Transverse colon (tissue), 4 donors: Measurements from ENCODE around the gene SLC6A4. TPM values are rescaled to one million over a fixed set of nuclear protein-coding genes. Genes with fewer than 3 reads are reported as not detected.

Experiments
- DNase-seq: peaks from one replicate; pipeline ENCODE4 v3.0.0-alpha.2; 2019
- H3K27ac ChIP-seq, 4 donors: fragments of 200-600 bp; sonication (generic); 2 replicates each; pipeline ENCODE4 v1.5.1; 2016 to 2018; ENCODE audit warnings: inconsistent platforms in 4 of 4
- H3K27me3 ChIP-seq: fragments of 200-600 bp; sonication (generic); 2 replicates; pipeline ENCODE4 v1.5.1; 2017; ENCODE audit warnings: inconsistent platforms
- H3K36me3 ChIP-seq, 4 donors: fragments of 200-600 bp; sonication (generic); 2 replicates each; pipeline ENCODE4 v1.5.1; 2017 to 2019; ENCODE audit warnings: inconsistent platforms in 4 of 4
- H3K4me1 ChIP-seq, 4 donors: fragments of 200-600 bp; sonication (generic); 2 replicates each; pipeline ENCODE4 v1.5.1; 2017 to 2020; ENCODE audit warnings: inconsistent platforms in 4 of 4
- H3K4me3 ChIP-seq, 4 donors: fragments of 200-600 bp; sonication (generic); 1 replicate in 1 of 4; 2 replicates in 3 of 4; pipeline versions ENCODE4 v1.5.1 to v1.6.1; 2017 to 2019; ENCODE audit warnings: inconsistent platforms in 4 of 4
- H3K9me3 ChIP-seq, 2 donors: fragments of 200-600 bp; sonication (generic); 2 replicates each; pipeline ENCODE4 v1.5.1; 2017 to 2019; ENCODE audit warnings: inconsistent platforms in 2 of 2
- EP300 ChIP-seq: sonication (generic); formaldehyde crosslinking; IDR thresholded peaks from one replicate; pipeline ENCODE4 v1.6.1; 2017; ENCODE audit warnings: antibody characterized with exemption, low read depth
- POLR2A ChIP-seq: fragments of 450-650 bp; IDR thresholded peaks from one replicate; pipeline ENCODE4 v1.6.1; 2016; ENCODE audit warnings: antibody characterized with exemption, mild to moderate bottlenecking, moderate library complexity
- POLR2AphosphoS5 ChIP-seq, 3 donors: sonication (generic); formaldehyde crosslinking; IDR thresholded peaks; one replicate each; pipeline ENCODE4 v1.6.1; 2016; ENCODE audit warnings: antibody characterized with exemption in 3 of 3
- WGBS, 2 donors: methylation state at CpG; one replicate each; pipeline ENCODE4 v1.1.5; 2018; ENCODE audit warnings: low coverage in 1 of 2; 5-methylcytosine and 5-hydroxymethylcytosine counted together
- in situ Hi-C, 4 donors: fragments of 200-750 bp; cut with MboI; loops; one replicate each; pipeline versions ENCODE4 v1.15.0 to v1.15.1; 2017; ENCODE audit warnings: low sequenced_read_pairs in 3 of 4, low pct_ligation_motif_present in 1 of 4, low pct_unique_long_range_greater_than_20kb in 1 of 4
- intact Hi-C: fragments of 100-400 bp; cut with DNase I; formaldehyde crosslinking; loops from one replicate; pipeline ENCODE4 v1.15.1; 2023; ENCODE audit warnings: low total_unique reads
- total RNA-seq, 4 donors: library from RNA; depleted of rRNA; stranded (reverse); fragments of >200 nt; gene quantifications; one replicate each; pipeline ENCODE4 v1.1.0, GENCODE V29; 2016
- TF ChIP-seq, protein P1 (sequence below), 5 experiments: fragments of 200-600 bp in 3 of 5; fragments of 450-650 bp in 2 of 5; sonication (generic) in 3 of 5; IDR thresholded peaks; 1 replicate in 2 of 5; 2 replicates in 3 of 5; pipeline ENCODE4 v1.5.1; 2016 to 2017; ENCODE audit warnings: antibody characterized with exemption in 5 of 5, inconsistent platforms in 3 of 5, mild to moderate bottlenecking in 2 of 5, moderate library complexity in 1 of 5

The SLC6A4 gene
- total RNA-seq, 4 donors from 2014 or later: 0.16 to 4.8 TPM; not detected in 2

- H3K9me3 ChIP-seq: no peaks in the 10 kb centered on the region
- peaks cover 0 to 16% (median 5%) of the 10 kb centered on the region in 4 donors for H3K36me3 ChIP-seq
- no peaks in the 10 kb centered on the region for H3K27me3 ChIP-seq
- DNase-seq: no peak
- peaks cover 0 to 28% (median 4%) of the 10 kb centered on the region in 4 donors for H3K4me1 ChIP-seq
- no peak overlapping the region for H3K27ac ChIP-seq
- intact Hi-C loops: no loop called here
- in situ Hi-C loops: no loop called here
- no peak overlapping the region for H3K4me3 ChIP-seq
- 100% methylated on average over 1 of the region's 1 CpG for WGBS, 2 donors
- TF ChIP-seq POLR2A: no peak
- TF ChIP-seq POLR2AphosphoS5 (IDR thresholded peaks at IDR 0.05): no peak
- no peak for TF ChIP-seq EP300
- TF ChIP-seq, protein P1, sequence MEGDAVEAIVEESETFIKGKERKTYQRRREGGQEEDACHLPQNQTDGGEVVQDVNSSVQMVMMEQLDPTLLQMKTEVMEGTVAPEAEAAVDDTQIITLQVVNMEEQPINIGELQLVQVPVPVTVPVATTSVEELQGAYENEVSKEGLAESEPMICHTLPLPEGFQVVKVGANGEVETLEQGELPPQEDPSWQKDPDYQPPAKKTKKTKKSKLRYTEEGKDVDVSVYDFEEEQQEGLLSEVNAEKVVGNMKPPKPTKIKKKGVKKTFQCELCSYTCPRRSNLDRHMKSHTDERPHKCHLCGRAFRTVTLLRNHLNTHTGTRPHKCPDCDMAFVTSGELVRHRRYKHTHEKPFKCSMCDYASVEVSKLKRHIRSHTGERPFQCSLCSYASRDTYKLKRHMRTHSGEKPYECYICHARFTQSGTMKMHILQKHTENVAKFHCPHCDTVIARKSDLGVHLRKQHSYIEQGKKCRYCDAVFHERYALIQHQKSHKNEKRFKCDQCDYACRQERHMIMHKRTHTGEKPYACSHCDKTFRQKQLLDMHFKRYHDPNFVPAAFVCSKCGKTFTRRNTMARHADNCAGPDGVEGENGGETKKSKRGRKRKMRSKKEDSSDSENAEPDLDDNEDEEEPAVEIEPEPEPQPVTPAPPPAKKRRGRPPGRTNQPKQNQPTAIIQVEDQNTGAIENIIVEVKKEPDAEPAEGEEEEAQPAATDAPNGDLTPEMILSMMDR (IDR thresholded peaks at IDR 0.05): no peak
Observed at GRCh38 chr17:30172560-30172959, 62.9 kb downstream of the SLC6A4 start.

DNA sequence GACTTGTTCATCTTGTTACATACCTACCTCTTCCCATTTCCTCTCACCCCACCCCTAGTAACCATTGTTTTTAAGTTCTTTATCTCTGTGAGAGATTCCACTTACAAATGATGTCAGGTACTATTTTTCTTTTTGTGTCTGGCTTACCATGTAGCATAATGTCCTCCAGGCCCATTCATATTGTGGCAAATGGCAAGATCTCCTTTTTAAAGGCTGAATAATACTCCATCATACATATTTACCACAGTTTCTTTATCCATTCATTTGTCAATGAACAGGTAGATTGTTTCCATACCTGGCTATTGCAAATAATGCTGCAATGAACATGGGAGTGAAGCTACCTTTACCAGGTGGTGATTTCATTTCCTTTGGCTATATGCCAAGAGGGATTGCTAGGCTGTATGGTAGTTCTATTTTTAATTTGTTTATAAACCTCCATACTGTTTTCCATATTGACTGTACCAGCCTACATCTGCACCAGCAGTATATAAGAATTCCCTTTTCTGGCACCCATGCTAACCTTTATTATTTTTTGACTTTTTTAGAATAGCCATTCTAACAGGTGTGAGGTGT, 65.0 kb downstream of the SLC6A4 start:
- in situ Hi-C loops (no loop called here), intact Hi-C loops (no loop called here)
- no peak for DNase-seq
- Histone ChIP-seq H3K27me3 (no peaks in the 10 kb centered on the region), H3K4me3 (no peak overlapping the region), H3K27ac (no peak overlapping the region), H3K36me3 (peaks cover 0 to 12% (median 5%) of the 10 kb centered on the region in 4 donors), H3K4me1 (peaks cover 0 to 17% (median 0%) of the 10 kb centered on the region in 4 donors), H3K9me3 (no peaks in the 10 kb centered on the region)
- TF ChIP-seq POLR2A (no peak), POLR2AphosphoS5 (IDR thresholded peaks at IDR 0.05) (no peak), EP300 (no peak)
- TF ChIP-seq, protein P1 (IDR thresholded peaks at IDR 0.05): no peak

DNA sequence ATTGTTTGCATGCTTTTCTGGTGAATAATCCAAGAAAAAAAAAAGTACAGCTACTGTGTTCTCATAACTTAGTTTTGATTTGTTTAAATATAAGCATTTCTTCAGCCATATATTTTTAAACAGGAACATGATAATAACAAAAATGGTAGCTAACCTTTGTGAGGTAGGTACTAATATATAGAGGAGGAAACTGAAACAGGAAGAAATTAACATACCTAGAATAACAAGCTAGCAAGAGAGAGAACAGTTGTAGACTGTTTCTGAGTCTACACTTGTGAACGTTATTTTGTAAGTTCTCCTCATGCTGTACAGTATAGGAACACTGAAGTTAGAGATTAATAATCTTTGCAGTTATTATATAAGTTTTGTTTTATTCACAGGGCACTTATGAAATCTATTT, 69.5 kb downstream of the SLC6A4 start:
- in situ Hi-C loops (no loop called here), intact Hi-C loops (no loop called here)
- H3K36me3 ChIP-seq: no peaks in the 10 kb centered on the region
- H3K27ac ChIP-seq: no peak overlapping the region
- no peaks in the 10 kb centered on the region for H3K9me3 ChIP-seq
- no peak overlapping the region for H3K4me3 ChIP-seq
- H3K4me1 ChIP-seq: peaks cover 0 to 21% (median 0%) of the 10 kb centered on the region in 4 donors
- no peak for DNase-seq
- no peaks in the 10 kb centered on the region for H3K27me3 ChIP-seq
- WGBS, 2 donors: 42 to 62% methylated on average over 1 of the region's 1 CpG
- TF ChIP-seq, protein P1 (IDR thresholded peaks at IDR 0.05): no peak
- no peak for TF ChIP-seq EP300
- TF ChIP-seq POLR2A: no peak
- no peak for TF ChIP-seq POLR2AphosphoS5 (IDR thresholded peaks at IDR 0.05)

DNA sequence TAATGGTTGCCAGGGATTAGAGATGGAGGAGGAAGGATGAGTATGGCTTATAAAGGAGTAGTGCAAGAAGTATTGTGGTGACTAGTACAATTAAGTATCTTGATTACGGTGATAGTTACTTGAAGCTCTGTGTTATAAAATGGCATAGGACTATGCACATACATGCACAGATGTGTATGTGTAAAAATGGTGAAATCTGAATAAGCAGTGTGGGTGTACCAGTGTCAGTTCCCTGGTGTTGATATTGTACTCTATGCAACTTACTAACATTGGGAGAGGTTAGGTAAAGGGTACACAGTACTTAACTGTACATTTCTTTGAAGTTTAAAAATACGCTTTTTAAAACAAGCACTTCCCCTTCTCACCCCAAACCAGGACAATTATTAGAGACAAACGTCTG, 70.3 kb downstream of the SLC6A4 start:
- 79 to 96% methylated on average over 3 of the region's 3 CpGs for WGBS, 2 donors
- H3K4me1 ChIP-seq: peaks cover 0 to 17% (median 0%) of the 10 kb centered on the region in 4 donors
- H3K9me3 ChIP-seq: no peaks in the 10 kb centered on the region
- no peaks in the 10 kb centered on the region for H3K36me3 ChIP-seq
- TF ChIP-seq EP300 (no peak), POLR2A (no peak)
- no peak for DNase-seq
- no peak overlapping the region for H3K4me3 ChIP-seq
- no peaks in the 10 kb centered on the region for H3K27me3 ChIP-seq
- intact Hi-C loops (no loop called here), in situ Hi-C loops (no loop called here)
- no peak overlapping the region for H3K27ac ChIP-seq

GRCh38 chr17:30164531-30164930, 71.0 kb downstream of the SLC6A4 start:
- no peak for DNase-seq
- Histone ChIP-seq H3K36me3 (no peaks in the 10 kb centered on the region), H3K9me3 (no peaks in the 10 kb centered on the region), H3K4me3 (no peak overlapping the region), H3K27me3 (no peaks in the 10 kb centered on the region), H3K4me1 (peaks cover 0 to 11% (median 0%) of the 10 kb centered on the region in 4 donors), H3K27ac (no peak overlapping the region)
- TF ChIP-seq, protein P1 (IDR thresholded peaks at IDR 0.05): no peak
- TF ChIP-seq EP300 (no peak), POLR2AphosphoS5 (IDR thresholded peaks at IDR 0.05) (no peak), POLR2A (no peak)
- 97 to 100% methylated on average over 4 of the region's 4 CpGs for WGBS, 2 donors
- in situ Hi-C loops (no loop called here), intact Hi-C loops (no loop called here)
